KMS-11 (cell line): ENCODE measurements around the gene PPP1R3G.

Source experiments
- H2AFZ ChIP-seq: fragments of 200-600 bp; sonication (generic); 2 replicates; pipeline ENCODE4 v1.6.1; 2016; ENCODE audit warnings: antibody characterized with exemption, mixed run types, low read depth
- H3K27ac ChIP-seq: fragments of 200-600 bp; sonication (generic); 2 replicates; pipeline ENCODE4 v1.6.1; 2016; ENCODE audit warnings: mild to moderate bottlenecking, mixed run types
- H3K27me3 ChIP-seq: fragments of 200-600 bp; sonication (generic); 2 replicates; pipeline ENCODE4 v1.6.1; 2017; ENCODE audit warnings: mild to moderate bottlenecking, low read depth, mixed run types, moderate library complexity; ENCODE audit not compliant: insufficient read depth
- H3K36me3 ChIP-seq: fragments of 200-600 bp; sonication (generic); 2 replicates; pipeline ENCODE4 v1.6.1; 2017; ENCODE audit warnings: mild to moderate bottlenecking, mixed run types; ENCODE audit not compliant: insufficient read depth
- H3K4me1 ChIP-seq: fragments of 200-600 bp; sonication (generic); 2 replicates; pipeline ENCODE4 v1.6.1; 2016; ENCODE audit warnings: mild to moderate bottlenecking, low read depth, mixed run types; ENCODE audit not compliant: poor library complexity, severe bottlenecking
- H3K4me2 ChIP-seq: fragments of 200-600 bp; sonication (generic); 2 replicates; pipeline ENCODE4 v1.7.0; 2016; ENCODE audit warnings: mild to moderate bottlenecking, mixed run types
- H3K4me3 ChIP-seq: fragments of 200-600 bp; sonication (generic); IDR thresholded peaks from 2 replicates; pipeline ENCODE4 v1.6.1; 2017; ENCODE audit warnings: low read depth, low read length, mixed read lengths; ENCODE audit not compliant: insufficient read depth
- H3K79me2 ChIP-seq: fragments of 200-600 bp; sonication (generic); 2 replicates; pipeline ENCODE4 v1.6.1; 2016; ENCODE audit warnings: low read depth, mixed run types; ENCODE audit not compliant: insufficient read depth
- H3K9ac ChIP-seq: fragments of 200-600 bp; sonication (generic); 2 replicates; pipeline ENCODE4 v1.6.1; 2016; ENCODE audit warnings: mild to moderate bottlenecking, mixed run types
- H4K20me1 ChIP-seq: fragments of 200-600 bp; sonication (generic); 2 replicates; pipeline ENCODE4 v1.6.1; 2016; ENCODE audit warnings: mild to moderate bottlenecking, mixed run types; ENCODE audit not compliant: insufficient read depth
- TF ChIP-seq, protein P1 (sequence below): fragments of 200-600 bp; sonication (generic); conservative IDR thresholded peaks from 2 replicates; pipeline ENCODE4 v1.6.1; 2017; ENCODE audit warnings: low read depth, mild to moderate bottlenecking, antibody characterized with exemption, low read length, moderate library complexity, mixed read lengths

PPP1R3G gene

DNA sequence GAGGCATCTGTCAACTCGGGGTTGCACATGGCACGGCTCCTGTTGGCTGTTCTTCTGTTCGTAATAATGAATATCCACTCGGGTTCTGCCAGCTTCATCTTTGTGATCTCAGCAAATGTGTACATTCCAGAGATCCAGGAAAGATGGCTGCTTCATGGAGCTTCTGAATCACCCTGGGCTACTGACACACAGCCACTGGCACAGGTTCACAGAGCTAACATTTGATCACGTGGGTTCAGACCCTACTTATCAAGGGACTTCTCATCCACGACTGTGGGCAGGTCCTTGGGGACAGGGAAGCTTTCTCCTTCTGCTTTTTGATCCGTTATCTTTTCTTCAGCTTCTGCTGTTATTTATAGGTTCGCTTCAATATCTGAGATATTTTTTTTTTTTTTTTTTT is 18.1 kb downstream of the PPP1R3G start:
- no peak overlapping the region for H2AFZ ChIP-seq
- H4K20me1 ChIP-seq: no peaks in the 10 kb centered on the region
- no peak overlapping the region for H3K4me3 ChIP-seq
- H3K9ac ChIP-seq: no peak overlapping the region
- H3K4me2 ChIP-seq: no peak overlapping the region
- no peaks in the 10 kb centered on the region for H3K36me3 ChIP-seq
- no peak overlapping the region for H3K27ac ChIP-seq
- TF ChIP-seq, protein P1, sequence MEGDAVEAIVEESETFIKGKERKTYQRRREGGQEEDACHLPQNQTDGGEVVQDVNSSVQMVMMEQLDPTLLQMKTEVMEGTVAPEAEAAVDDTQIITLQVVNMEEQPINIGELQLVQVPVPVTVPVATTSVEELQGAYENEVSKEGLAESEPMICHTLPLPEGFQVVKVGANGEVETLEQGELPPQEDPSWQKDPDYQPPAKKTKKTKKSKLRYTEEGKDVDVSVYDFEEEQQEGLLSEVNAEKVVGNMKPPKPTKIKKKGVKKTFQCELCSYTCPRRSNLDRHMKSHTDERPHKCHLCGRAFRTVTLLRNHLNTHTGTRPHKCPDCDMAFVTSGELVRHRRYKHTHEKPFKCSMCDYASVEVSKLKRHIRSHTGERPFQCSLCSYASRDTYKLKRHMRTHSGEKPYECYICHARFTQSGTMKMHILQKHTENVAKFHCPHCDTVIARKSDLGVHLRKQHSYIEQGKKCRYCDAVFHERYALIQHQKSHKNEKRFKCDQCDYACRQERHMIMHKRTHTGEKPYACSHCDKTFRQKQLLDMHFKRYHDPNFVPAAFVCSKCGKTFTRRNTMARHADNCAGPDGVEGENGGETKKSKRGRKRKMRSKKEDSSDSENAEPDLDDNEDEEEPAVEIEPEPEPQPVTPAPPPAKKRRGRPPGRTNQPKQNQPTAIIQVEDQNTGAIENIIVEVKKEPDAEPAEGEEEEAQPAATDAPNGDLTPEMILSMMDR: no peak
- no peaks in the 10 kb centered on the region for H3K4me1 ChIP-seq
- H3K27me3 ChIP-seq: no peaks in the 10 kb centered on the region
- no peaks in the 10 kb centered on the region for H3K79me2 ChIP-seq

DNA sequence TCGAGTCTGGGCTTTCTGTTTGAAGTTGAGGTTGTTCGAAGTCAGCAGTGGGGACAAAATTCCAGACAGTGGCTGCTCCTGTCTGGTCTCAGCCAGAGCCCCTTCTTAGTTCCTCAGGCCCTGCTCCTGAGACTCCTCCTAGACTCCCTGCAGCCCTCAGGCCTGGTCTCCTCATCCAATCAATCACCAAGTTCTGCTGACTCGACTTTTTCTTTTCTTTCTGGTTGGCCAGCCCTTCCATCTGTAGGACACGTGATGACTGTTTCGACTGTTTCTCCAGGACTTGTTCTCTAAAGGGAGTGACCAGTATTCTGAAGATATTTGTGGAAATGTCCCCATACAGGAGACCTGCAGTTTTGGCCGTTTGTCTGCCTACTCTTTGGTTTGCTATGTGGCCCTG is 19.5 kb downstream of the PPP1R3G start:
- Histone ChIP-seq H3K9ac (no peak overlapping the region), H3K79me2 (no peaks in the 10 kb centered on the region), H3K27ac (no peak overlapping the region), H3K4me1 (no peaks in the 10 kb centered on the region), H4K20me1 (no peaks in the 10 kb centered on the region), H3K4me2 (no peak overlapping the region), H3K27me3 (no peaks in the 10 kb centered on the region), H2AFZ (no peak overlapping the region), H3K36me3 (no peaks in the 10 kb centered on the region), H3K4me3 (no peak overlapping the region)
- TF ChIP-seq, protein P1: no peak

DNA sequence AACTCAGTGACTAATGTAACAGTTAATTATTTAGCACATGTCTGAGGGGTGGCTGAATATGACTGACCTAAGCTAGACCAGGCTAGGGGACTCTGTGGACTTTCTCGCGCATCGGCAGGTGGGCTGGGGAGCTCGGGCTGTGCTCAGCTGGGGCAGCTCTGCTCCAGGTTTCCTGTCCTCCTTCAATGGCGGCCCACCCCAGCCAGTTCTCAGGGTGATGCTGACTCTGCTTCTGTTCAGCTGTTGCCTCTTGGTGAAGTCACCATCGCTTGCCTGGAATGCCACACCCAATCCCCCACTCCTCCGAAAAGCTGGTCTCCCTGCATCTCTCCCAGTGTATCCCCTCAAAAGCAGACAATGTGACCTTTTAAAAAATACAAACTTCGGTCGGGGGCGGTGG is 20.0 kb downstream of the PPP1R3G start:
- no peaks in the 10 kb centered on the region for H3K4me1 ChIP-seq
- no peaks in the 10 kb centered on the region for H3K79me2 ChIP-seq
- TF ChIP-seq, protein P1: no peak
- no peak overlapping the region for H3K27ac ChIP-seq
- no peak overlapping the region for H3K9ac ChIP-seq
- H2AFZ ChIP-seq: no peak overlapping the region
- no peak overlapping the region for H3K4me3 ChIP-seq
- H3K4me2 ChIP-seq: no peak overlapping the region
- H3K36me3 ChIP-seq: no peaks in the 10 kb centered on the region
- H3K27me3 ChIP-seq: no peaks in the 10 kb centered on the region
- no peaks in the 10 kb centered on the region for H4K20me1 ChIP-seq

DNA sequence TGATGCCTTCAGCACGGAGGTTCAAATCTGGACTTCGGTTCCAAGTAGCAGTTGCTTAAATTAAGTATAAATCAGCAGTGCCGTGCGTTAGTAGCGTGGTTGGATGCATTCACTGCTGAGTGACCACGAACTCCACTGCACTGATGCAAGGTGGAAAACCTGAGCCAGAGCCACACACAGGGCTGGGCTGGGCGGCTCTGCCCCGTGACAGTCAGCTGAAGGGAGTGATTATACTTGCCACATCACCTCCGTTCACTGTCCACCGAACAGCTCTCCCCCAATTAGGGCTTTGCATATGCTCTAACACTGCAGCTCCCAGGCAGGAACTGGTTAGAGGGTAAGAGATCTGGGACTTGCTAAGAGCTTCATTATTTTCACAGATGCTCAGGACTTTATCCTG is 22.2 kb downstream of the PPP1R3G start:
- TF ChIP-seq, protein P1: no peak
- Histone ChIP-seq H4K20me1 (no peaks in the 10 kb centered on the region), H3K4me1 (no peaks in the 10 kb centered on the region), H3K4me3 (no peak overlapping the region), H2AFZ (no peak overlapping the region), H3K4me2 (no peak overlapping the region), H3K27ac (no peak overlapping the region), H3K79me2 (no peaks in the 10 kb centered on the region), H3K9ac (no peak overlapping the region), H3K27me3 (no peaks in the 10 kb centered on the region), H3K36me3 (no peaks in the 10 kb centered on the region)
